IPS-18a (cell line): Measurements from ENCODE around the gene SCN9A.

Experiments used
- H3K27ac ChIP-seq: one replicate; pipeline ENCODE4 v1.5.1; 2013; ENCODE audit warnings: low read length
- H3K27me3 ChIP-seq: one replicate; pipeline ENCODE4 v1.6.1; 2013; ENCODE audit warnings: mild to moderate bottlenecking, low read length; ENCODE audit not compliant: control insufficient read depth, insufficient read depth
- H3K36me3 ChIP-seq: one replicate; pipeline ENCODE4 v1.6.1; 2013; ENCODE audit warnings: low read depth, low read length; ENCODE audit not compliant: control insufficient read depth
- H3K4me1 ChIP-seq: one replicate; pipeline ENCODE4 v1.6.1; 2013; ENCODE audit warnings: low read depth, low read length; ENCODE audit not compliant: control insufficient read depth
- H3K4me3 ChIP-seq: one replicate; pipeline ENCODE4 v1.5.1; 2013; ENCODE audit warnings: low read length
- H3K9ac ChIP-seq: one replicate; pipeline ENCODE4 v1.6.1; 2013; ENCODE audit warnings: mild to moderate bottlenecking, low read length, moderate library complexity
- H3K9me3 ChIP-seq: one replicate; pipeline ENCODE4 v1.6.1; 2013; ENCODE audit warnings: low read depth, low read length; ENCODE audit not compliant: control insufficient read depth

SCN9A gene

DNA sequence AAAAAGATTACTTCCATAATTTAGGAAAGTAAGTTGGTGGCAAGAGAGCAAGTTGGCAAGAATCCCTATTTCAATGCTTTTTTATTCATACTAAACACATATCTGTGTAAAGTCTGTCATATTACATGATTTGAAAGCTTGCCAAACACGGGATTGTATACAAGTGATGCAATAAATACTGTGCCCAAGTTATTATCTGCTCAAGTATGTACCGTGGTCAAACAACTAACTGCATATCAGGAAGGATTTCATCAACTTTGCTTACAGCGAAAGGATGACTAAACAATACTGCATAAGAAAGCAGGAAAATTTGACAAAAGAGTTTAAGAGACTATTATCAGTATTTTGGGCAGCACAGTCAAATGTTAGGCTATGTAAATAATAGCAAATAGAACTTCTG, 178.3 kb downstream of the SCN9A start:
- no peaks in the 10 kb centered on the region for H3K9me3 ChIP-seq
- no peaks in the 10 kb centered on the region for H3K27me3 ChIP-seq
- H3K9ac ChIP-seq, result no peak overlapping the region
- H3K36me3 ChIP-seq, result no peaks in the 10 kb centered on the region
- H3K4me3 ChIP-seq, result no peak overlapping the region
- H3K27ac ChIP-seq, result no peak overlapping the region
- H3K4me1 ChIP-seq, result no peaks in the 10 kb centered on the region

- Histone ChIP-seq H3K36me3 (no peaks in the 10 kb centered on the region), H3K4me1 (no peaks in the 10 kb centered on the region), H3K27ac (no peak overlapping the region), H3K4me3 (no peak overlapping the region), H3K27me3 (no peaks in the 10 kb centered on the region), H3K9me3 (no peaks in the 10 kb centered on the region), H3K9ac (no peak overlapping the region)
Measured at GRCh38 chr2:166193407-166193806, 182.3 kb downstream of the SCN9A start.

- Histone ChIP-seq H3K4me3 (no peak overlapping the region), H3K4me1 (peaks cover 3% of the 10 kb centered on the region), H3K9ac (no peak overlapping the region), H3K27me3 (no peaks in the 10 kb centered on the region), H3K9me3 (no peaks in the 10 kb centered on the region), H3K27ac (no peak overlapping the region), H3K36me3 (no peaks in the 10 kb centered on the region)
Measured at GRCh38 chr2:166188084-166188483, 187.7 kb downstream of the SCN9A start.

GRCh38 chr2:166184789-166185188, 191.0 kb downstream of the SCN9A start:
- no peaks in the 10 kb centered on the region for H3K9me3 ChIP-seq
- H3K4me1 ChIP-seq, result peaks cover 3% of the 10 kb centered on the region
- no peak overlapping the region for H3K4me3 ChIP-seq
- H3K36me3 ChIP-seq, result no peaks in the 10 kb centered on the region
- no peaks in the 10 kb centered on the region for H3K27me3 ChIP-seq
- H3K27ac ChIP-seq, result no peak overlapping the region
- H3K9ac ChIP-seq, result no peak overlapping the region

GRCh38 chr2:166181813-166182154, 194.0 kb downstream of the SCN9A start:
- no peak overlapping the region for H3K4me3 ChIP-seq
- no peak overlapping the region for H3K27ac ChIP-seq
- H3K9me3 ChIP-seq, result no peaks in the 10 kb centered on the region
- no peaks in the 10 kb centered on the region for H3K36me3 ChIP-seq
- H3K9ac ChIP-seq, result no peak overlapping the region
- H3K27me3 ChIP-seq, result no peaks in the 10 kb centered on the region
- peaks cover 3% of the 10 kb centered on the region for H3K4me1 ChIP-seq

GRCh38 chr2:166180951-166181812, 194.6 kb downstream of the SCN9A start:
- Histone ChIP-seq H3K9me3 (no peaks in the 10 kb centered on the region), H3K4me1 (peaks cover 3% of the 10 kb centered on the region), H3K27ac (no peak overlapping the region), H3K36me3 (no peaks in the 10 kb centered on the region), H3K9ac (no peak overlapping the region), H3K4me3 (no peak overlapping the region), H3K27me3 (no peaks in the 10 kb centered on the region)

GRCh38 chr2:166179201-166179600, 196.5 kb downstream of the SCN9A start:
- no peaks in the 10 kb centered on the region for H3K27me3 ChIP-seq
- no peaks in the 10 kb centered on the region for H3K4me1 ChIP-seq
- no peak overlapping the region for H3K27ac ChIP-seq
- no peaks in the 10 kb centered on the region for H3K36me3 ChIP-seq
- H3K4me3 ChIP-seq, result no peak overlapping the region
- no peak overlapping the region for H3K9ac ChIP-seq
- H3K9me3 ChIP-seq, result no peaks in the 10 kb centered on the region

GRCh38 chr2:166173263-166173662, 202.5 kb downstream of the SCN9A start:
- H3K27me3 ChIP-seq, result no peaks in the 10 kb centered on the region
- H3K4me3 ChIP-seq, result no peak overlapping the region
- no peak overlapping the region for H3K9ac ChIP-seq
- H3K9me3 ChIP-seq, result no peaks in the 10 kb centered on the region
- no peaks in the 10 kb centered on the region for H3K4me1 ChIP-seq
- H3K27ac ChIP-seq, result no peak overlapping the region
- H3K36me3 ChIP-seq, result no peaks in the 10 kb centered on the region

GRCh38 chr2:166171216-166171615, 204.5 kb downstream of the SCN9A start:
- H3K9ac ChIP-seq, result no peak overlapping the region
- H3K4me3 ChIP-seq, result no peak overlapping the region
- no peak overlapping the region for H3K27ac ChIP-seq
- H3K36me3 ChIP-seq, result no peaks in the 10 kb centered on the region
- no peaks in the 10 kb centered on the region for H3K4me1 ChIP-seq
- no peaks in the 10 kb centered on the region for H3K27me3 ChIP-seq
- no peaks in the 10 kb centered on the region for H3K9me3 ChIP-seq

DNA sequence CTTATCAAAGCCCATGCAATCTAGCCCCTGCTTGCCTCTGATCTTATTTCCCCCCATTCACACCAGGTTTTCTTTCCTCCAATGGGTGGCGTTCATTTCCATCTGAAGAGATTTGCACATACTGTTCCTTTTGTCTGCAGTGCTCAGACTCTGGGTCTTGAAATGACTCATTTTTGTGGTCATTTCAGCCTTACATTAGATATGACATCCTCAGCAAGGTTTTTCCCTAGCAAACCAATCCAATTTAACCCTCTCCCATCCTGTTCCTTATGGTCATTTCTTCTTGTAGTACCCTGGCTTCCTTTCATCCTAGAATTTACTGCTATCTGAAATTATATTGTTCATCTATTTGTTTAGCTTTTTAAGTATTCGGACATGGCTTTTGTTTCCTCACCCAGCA, 205.4 kb downstream of the SCN9A start:
- H3K9me3 ChIP-seq, result no peaks in the 10 kb centered on the region

DNA sequence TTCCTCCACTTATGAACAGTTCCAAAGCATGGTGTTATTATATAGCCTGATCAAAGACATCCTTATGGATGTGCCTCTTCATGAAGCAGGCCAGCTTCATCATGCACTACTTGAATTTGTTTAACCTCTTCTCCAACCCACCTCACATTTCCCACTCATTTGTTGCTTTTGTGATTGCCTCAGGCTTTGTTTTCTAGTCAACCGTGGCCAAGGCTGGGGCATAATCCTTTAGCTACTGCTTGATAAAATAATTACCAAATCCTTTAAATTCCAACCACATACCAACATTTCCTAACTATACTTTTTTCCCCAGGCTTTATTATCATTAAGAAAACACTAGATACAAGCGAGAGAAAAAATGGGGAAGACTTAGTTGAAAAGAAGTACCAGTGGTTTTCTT, 208.3 kb downstream of the SCN9A start:
- no peak overlapping the region for H3K9ac ChIP-seq
- no peak overlapping the region for H3K27ac ChIP-seq
- H3K9me3 ChIP-seq, result no peaks in the 10 kb centered on the region
- no peaks in the 10 kb centered on the region for H3K27me3 ChIP-seq
- H3K4me1 ChIP-seq, result no peaks in the 10 kb centered on the region
- no peaks in the 10 kb centered on the region for H3K36me3 ChIP-seq
- H3K4me3 ChIP-seq, result no peak overlapping the region

More for the DNA sequence above, 205.4 kb downstream of the SCN9A start:
- Histone ChIP-seq H3K4me3 (no peak overlapping the region), H3K27me3 (no peaks in the 10 kb centered on the region), H3K9ac (no peak overlapping the region), H3K27ac (no peak overlapping the region), H3K4me1 (no peaks in the 10 kb centered on the region), H3K36me3 (no peaks in the 10 kb centered on the region)

- Histone ChIP-seq H3K4me3 (no peak overlapping the region), H3K9me3 (no peaks in the 10 kb centered on the region), H3K9ac (no peak overlapping the region), H3K36me3 (no peaks in the 10 kb centered on the region), H3K27ac (no peak overlapping the region), H3K4me1 (no peaks in the 10 kb centered on the region), H3K27me3 (no peaks in the 10 kb centered on the region)
Measured at GRCh38 chr2:166163775-166164174, 212.0 kb downstream of the SCN9A start.
